ENCODE data around the gene MAOA.

The MAOA gene

GRCh38 chrX:43758044-43758443, 101.9 kb downstream of the MAOA start:
- DNase-seq (ENCODE audit: low read depth in 2 of 2): no peak

- DNase-seq (ENCODE audit: low read depth in 2 of 2): no peak
These were observed 130.0 kb downstream of the MAOA start for GRCh38 chrX:43785930-43786591.
